Hematopoietic multipotent progenitor cell (in vitro differentiated cells): ENCODE results near the gene UBE2A. TPM values are rescaled to one million over a fixed set of nuclear protein-coding genes. Genes with fewer than 3 reads are reported as not detected.

Experiments used
- DNase-seq, 3 donors: peaks; one replicate each; pipeline ENCODE4 v3.0.0-alpha.2; 2011 to 2015; ENCODE audit warnings: low read depth in 2 of 3, low spot score in 2 of 3
- total RNA-seq: library from RNA; depleted of rRNA; stranded (reverse); fragments of >200 nt; gene quantifications from one replicate; pipeline ENCODE4 v1.2.3, GENCODE V29; 2012

UBE2A gene
- total RNA-seq, 1 donor: 21.3 TPM

DNA sequence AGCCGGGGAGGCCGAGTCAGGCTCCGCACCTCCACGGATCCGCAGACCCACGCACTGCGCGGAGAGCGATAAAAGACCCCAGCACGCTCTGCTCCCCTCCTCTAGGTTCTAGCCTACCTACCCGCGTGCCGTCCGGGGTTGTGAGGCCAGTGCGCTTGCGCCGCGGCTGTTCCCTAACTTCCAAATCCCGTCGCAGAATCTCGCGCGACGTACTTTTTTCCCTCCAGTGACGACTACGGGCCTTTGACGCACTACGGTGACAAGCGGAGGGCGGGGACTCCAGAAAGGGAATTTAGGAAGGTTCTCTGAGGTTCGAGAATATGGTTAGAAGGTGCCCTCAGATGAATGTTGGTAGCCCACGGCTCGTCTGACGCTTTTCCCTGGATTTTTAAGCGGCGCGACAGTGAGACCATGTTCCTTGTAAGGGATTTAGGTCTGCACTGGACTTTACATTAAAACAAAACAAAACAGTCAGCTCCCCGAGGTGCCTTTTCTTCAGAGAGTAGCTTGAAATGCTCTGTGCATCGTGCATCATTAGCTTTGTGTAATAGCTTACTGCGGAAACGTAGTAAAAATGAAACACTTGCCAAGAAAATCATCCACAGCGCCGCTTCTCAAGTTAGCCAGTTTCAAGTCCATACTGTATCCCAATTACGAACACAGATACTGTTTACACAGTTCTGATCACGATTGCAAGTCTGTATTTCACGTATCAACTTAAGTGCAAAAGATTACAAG is 32.1 kb downstream of the UBE2A start, which contains the start of gene NKRF:
Gene NKRF (minus strand): TSS at position 145 of the 738 bp plus-strand sequence.
- DNase-seq: peak; percentile 78 to 95 (median 92)

DNA sequence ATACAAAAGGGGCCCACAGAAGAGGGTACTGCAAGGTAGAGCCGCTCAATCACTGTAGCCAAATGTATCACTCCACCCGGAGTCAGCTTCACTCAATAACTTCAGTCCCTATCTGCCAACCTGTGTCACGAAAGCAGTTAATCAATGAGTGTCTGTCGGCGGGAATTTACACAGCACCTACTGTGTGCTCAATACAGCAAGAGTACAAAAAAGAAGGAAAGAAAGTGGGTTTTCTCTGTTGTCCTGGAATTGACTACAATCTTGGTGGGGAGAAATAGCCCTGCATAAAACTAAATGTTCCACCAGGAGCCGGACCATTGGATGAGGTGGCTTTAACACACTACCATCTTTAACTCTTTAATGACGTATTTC is 32.6 kb downstream of the UBE2A start:
- DNase-seq: no peak

DNA sequence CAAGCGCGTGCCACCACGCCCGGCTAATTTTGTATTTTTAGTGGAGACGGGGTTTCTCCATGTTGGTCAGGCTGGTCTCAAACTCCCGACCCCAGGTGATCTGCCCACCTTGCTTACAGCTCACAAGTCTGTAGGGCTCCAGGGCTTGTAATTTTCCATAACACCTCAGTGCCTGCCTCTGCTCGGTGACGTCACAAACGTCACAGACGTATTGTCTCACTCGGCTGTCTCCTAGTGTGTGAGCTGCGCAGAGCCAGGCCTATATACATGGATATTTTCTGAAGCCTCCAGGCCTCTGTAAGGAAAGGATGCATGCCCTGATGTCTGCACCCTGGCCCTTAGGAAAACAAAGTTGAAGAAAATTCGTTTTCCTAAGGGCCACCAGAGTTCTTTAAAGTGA is 40.4 kb downstream of the UBE2A start:
- DNase-seq: no peak

DNA sequence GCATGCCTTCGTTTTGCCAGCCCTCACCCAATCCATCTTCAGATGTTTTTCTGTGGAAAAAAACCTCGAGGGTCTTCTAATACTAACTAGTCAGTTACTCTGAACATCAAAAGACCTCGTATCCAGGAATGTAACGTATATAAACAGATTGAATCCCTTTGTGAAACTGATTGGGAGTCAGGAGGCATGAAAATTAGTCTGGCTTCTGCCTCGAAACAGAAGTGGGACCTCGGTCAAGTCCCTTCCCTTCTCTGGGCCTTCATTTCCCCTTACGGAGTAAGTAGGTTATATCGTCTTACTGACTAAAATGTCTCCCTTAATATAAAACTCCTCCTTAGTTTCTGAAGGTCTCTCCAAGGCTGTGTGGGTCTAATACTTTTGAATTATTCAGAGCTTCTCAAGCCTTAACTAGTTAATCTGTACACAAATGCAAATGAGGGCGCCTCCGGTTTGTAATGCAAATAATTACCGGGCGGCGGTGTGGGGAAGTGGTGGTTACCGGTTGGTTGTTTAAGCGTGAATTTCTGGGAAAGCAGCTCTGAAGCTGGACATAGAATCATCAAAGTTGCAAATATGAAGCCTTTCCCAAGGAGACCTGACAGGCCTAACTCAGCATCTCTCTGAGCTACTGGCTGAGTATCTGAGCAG is 43.3 kb downstream of the UBE2A start:
- peak in 1 of 3 donors; percentile 36 for DNase-seq

DNA sequence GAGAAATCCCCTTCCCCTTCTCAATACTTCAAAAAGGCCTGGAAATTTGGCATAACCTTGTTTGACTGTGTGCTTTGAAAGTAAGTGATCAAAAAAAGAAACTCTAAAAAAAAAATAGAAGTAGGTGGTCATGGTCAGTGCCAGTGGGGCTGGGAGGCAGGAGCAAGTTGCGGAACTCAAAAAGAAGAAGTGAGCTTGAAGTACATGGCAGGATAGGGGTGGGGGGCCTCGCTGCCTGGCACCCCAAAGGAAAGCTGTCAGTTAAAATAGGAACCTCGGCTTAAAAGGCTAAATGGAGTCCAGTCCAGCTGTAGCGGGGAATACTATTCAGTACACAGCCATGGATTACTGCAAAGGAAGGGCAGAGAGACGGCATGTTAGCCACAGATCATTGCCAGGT is 44.1 kb downstream of the UBE2A start:
- peak in 2 of 3 donors; percentile 61 to 74 for DNase-seq

DNA sequence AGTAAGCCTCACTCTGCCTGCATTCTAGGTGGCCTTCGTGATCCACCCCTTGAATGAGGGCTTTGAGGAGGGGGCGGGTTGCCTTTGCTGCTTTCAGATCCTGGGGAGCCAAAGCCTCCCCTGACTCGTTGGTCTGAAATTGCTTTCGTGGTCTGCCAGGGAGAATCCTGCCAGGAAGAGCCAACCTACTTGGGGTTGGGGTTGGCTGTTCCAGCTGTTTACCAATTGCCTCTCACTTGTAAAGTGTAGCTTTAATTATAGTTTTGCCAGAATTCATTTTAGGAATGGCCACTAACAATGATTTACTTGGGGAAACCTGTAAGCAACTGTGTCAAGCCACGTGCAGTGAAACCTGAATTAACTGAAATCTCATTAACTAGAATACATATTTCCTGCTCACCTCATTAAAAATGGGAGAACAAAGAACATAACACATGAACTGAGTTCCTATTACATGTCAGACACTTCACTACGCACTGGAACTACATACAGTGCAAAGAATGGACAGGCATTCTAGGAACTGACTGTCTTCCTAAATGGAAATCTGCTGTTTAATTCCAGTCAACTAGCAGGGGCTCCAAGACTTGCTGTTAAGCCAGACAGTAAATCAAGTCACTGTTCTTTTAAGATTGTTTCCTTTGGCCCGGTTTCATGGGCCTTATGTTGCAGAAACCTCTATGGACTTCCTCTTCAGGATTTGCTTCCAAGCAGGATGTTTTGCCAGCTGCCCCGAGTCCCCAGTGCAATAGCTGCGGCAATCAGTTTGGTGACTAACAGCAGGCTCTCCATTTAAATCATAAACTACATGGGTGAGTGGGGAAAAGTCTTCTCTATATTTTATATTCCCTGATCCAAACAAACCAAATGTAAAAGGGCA is 48.2 kb downstream of the UBE2A start:
- no peak for DNase-seq

DNA sequence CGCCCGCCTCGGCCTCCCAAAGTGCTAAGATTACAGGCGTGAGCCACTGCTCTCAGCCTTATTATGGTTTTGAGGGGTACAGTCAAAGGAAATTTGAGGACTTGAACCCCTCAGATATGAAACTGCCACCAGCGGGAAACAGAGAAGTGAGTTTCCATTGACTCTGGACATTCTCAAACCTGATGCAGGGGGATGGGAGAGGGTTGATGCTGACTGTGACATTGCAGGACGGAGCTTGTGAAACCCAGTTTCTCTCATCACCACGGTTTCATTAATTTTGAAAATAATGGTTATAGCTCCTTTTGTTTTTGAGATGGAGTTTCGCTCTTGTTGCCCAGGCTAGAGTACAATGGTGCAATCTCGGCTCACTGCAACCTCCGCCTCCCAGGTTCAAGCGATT is 50.1 kb downstream of the UBE2A start:
- no peak for DNase-seq

DNA sequence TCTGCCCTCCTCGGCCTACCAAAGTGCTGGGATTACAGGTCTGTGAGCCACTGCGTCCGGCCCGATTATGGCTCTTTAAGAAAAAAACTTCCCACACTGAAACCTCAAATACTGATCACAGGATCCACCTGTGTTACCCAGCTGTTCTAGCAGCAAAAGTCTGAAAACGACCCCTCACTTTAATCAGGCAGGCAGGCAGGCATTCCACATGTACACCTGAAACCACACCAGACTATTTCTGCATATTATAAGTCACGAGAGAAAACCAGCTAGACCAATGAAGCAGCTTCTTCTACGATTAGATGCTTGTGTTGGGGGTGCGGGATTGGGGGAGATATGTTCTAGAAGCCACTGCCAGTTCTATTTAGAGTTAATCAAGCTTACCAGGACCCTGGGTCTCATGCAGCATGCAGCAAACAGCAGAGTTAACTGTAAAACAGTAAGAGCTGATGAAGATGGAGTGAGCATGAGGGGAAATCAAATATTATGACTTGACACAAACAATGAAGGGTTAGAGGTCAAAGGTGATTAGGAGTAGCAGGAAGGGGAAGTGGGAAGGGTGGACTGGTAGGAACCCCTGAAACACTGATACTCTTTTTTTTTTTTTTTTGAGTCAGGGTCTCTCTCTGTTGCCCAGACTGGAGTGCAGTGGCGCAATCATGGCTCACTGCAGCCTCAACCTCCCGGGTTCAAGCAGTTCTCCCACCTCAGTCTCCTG is 50.7 kb downstream of the UBE2A start:
- no peak for DNase-seq

DNA sequence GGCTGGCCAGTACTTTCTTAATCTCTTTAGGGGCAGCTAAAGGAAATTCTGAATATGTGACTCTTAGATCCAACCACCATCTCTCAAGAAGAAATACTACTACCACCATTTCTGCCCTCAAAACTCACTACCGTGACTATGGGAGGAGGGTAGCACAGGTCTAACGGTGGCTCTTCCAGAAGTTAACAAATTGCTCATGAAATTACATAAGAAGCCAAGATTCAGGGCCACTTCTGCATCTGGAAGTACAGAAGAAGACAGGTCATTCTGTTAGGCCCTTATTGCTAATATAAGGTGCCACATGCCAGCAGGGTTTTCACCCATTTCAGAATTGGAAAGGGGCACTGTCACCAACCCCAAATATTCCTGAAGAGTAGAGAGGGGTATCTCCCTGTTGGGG is 51.5 kb downstream of the UBE2A start:
- no peak for DNase-seq

Other genes starting within 250 kb of the UBE2A start
- 8.3 TPM for gene SLC25A43, start 175.2 kb upstream of the UBE2A start, total RNA-seq
- gene SLC25A5, start 106.1 kb upstream of the UBE2A start, total RNA-seq: 340 TPM
- 17.8 TPM for gene STEEP1, start 9.2 kb upstream of the UBE2A start, total RNA-seq
- 5.4 TPM for gene NKRF, start 31.9 kb downstream of the UBE2A start, total RNA-seq
- gene SEPTIN6, start 118.6 kb downstream of the UBE2A start, total RNA-seq: 316 TPM
- gene SOWAHD, start 184.0 kb downstream of the UBE2A start, total RNA-seq: 3.5 TPM
- gene RPL39, start 217.1 kb downstream of the UBE2A start, total RNA-seq: 1,963 TPM